Skeletal muscle tissue (tissue), 1 donor: ENCODE results near the gene KRT5. TPM values are rescaled to one million over a fixed set of nuclear protein-coding genes. Genes with fewer than 3 reads are reported as not detected.

Source experiments
- total RNA-seq: library from RNA; depleted of rRNA; stranded (reverse); fragments of >200 nt; gene quantifications from one replicate; pipeline ENCODE4 v1.2.3, GENCODE V29; 2014

The KRT5 gene
- total RNA-seq, 1 donor from 2014 or later, result 1.6 TPM

Other genes with a start within 250 kb of the KRT5 start
- 0.52 TPM for gene KRT86, start 245.7 kb downstream of the KRT5 start, total RNA-seq
- gene KRT81, start 228.9 kb downstream of the KRT5 start, total RNA-seq, result not detected
- gene KRT83, start 199.0 kb downstream of the KRT5 start, total RNA-seq, result not detected
- 0.52 TPM for gene KRT85, start 152.9 kb downstream of the KRT5 start, total RNA-seq
- not detected for gene KRT84, start 134.7 kb downstream of the KRT5 start, total RNA-seq
- not detected for gene KRT82, start 114.1 kb downstream of the KRT5 start, total RNA-seq
- gene KRT75, start 86.0 kb downstream of the KRT5 start, total RNA-seq, result not detected
- gene KRT6B, start 68.2 kb downstream of the KRT5 start, total RNA-seq, result not detected
- not detected for gene KRT6C, start 46.6 kb downstream of the KRT5 start, total RNA-seq
- 1.6 TPM for gene KRT6A, start 27.1 kb downstream of the KRT5 start, total RNA-seq
- gene KRT71, start 32.8 kb upstream of the KRT5 start, total RNA-seq, result not detected
- gene KRT74, start 53.4 kb upstream of the KRT5 start, total RNA-seq, result not detected
- not detected for gene KRT72, start 81.1 kb upstream of the KRT5 start, total RNA-seq
- gene KRT73, start 98.2 kb upstream of the KRT5 start, total RNA-seq, result under 0.01 TPM
- not detected for gene KRT2, start 131.8 kb upstream of the KRT5 start, total RNA-seq
- 2.1 TPM for gene KRT1, start 160.0 kb upstream of the KRT5 start, total RNA-seq
- gene KRT77, start 183.1 kb upstream of the KRT5 start, total RNA-seq, result not detected